Activated T-cell treated with anti-CD3 and anti-CD28 coated beads, Interleukin-2, amount 50 U/mL, for 4 hours (primary cell): Measurements from ENCODE around the gene POF1B. TPM values are rescaled to one million over a fixed set of nuclear protein-coding genes. Genes with fewer than 3 reads are reported as not detected.
"Not testable (repeated sequence)": the region's sequence is repeated elsewhere in the genome, so short reads cannot be mapped to it uniquely, and the experiment has no call there.

Experiments
- ATAC-seq, 2 donors: fragments of 200-7000 bp; cut with Tn5 transposase; one replicate each; pipeline ENCODE4 v1.10.0; 2021
- DNase-seq: peaks from one replicate; pipeline ENCODE4 v3.0.0-alpha.2; 2020
- H3K27me3 Mint-ChIP-seq: one replicate; pipeline ENCODE4 v1.8.0; 2021; ENCODE audit warnings: low read depth, mixed read lengths
- H3K36me3 Mint-ChIP-seq: one replicate; pipeline ENCODE4 v1.8.0; 2022; ENCODE audit warnings: mixed read lengths; ENCODE audit not compliant: insufficient read depth
- H3K4me1 Mint-ChIP-seq: one replicate; pipeline ENCODE4 v1.8.0; 2021; ENCODE audit warnings: low read depth, mixed read lengths
- H3K4me3 Mint-ChIP-seq: one replicate; pipeline ENCODE4 v1.8.0; 2021; ENCODE audit warnings: mild to moderate bottlenecking, moderate library complexity, mixed read lengths
- H3K9me3 Mint-ChIP-seq: one replicate; pipeline ENCODE4 v1.8.0; 2021; ENCODE audit warnings: mixed read lengths
- total RNA-seq, 3 donors: library from RNA; stranded (reverse); gene quantifications; one replicate each; pipeline ENCODE4 v1.2.1, GENCODE V29; 2021

Gene POF1B, protein sequence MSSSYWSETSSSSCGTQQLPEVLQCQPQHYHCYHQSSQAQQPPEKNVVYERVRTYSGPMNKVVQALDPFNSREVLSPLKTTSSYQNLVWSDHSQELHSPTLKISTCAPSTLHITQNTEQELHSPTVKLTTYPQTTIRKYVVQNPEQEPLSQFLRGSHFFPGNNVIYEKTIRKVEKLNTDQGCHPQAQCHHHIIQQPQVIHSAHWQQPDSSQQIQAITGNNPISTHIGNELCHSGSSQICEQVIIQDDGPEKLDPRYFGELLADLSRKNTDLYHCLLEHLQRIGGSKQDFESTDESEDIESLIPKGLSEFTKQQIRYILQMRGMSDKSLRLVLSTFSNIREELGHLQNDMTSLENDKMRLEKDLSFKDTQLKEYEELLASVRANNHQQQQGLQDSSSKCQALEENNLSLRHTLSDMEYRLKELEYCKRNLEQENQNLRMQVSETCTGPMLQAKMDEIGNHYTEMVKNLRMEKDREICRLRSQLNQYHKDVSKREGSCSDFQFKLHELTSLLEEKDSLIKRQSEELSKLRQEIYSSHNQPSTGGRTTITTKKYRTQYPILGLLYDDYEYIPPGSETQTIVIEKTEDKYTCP
- under 1 TPM in 2 of 3 donors, not detected in 1; 0.08 to 0.10 TPM for total RNA-seq

DNA sequence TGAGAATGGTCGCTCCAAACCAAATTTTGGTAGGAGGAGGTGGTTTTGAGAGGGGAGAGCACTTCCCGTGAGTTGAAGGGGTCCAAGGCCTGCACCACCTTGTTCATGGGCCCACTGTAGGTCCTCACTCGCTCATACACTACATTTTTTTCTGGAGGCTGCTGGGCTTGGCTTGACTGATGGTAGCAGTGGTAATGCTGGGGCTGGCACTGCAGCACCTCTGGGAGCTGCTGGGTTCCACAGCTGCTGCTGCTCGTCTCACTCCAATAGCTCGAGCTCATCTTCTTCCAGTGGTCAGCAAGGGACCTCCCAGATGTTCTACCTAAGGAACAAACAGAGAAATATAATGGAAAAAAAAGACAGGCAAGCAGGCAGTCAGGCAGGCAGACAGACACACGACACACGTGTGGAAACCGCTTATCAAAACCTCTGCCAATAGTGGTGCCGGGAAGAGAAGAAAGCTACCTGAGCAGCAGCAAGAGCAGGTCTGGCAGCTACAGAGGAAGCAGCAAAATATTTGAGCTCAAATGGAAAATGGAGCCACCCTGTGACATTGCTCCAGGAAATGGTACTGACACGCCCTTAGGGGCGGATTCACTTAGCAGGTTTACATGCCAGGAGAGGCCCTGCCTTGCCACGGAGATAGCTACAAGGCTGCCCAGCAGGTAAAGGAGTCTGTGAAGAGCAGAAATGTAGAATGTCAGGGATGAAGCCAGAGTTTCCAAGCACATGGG lies at the start of gene POF1B:
POF1B (minus strand) TSS at position 492 of the 734 bp plus-strand sequence; CDS start at position 281, 211 bp downstream.
- H3K36me3 Mint-ChIP-seq, result no peaks in the 10 kb centered on the region
- no peaks in the 10 kb centered on the region for H3K27me3 Mint-ChIP-seq
- ATAC-seq, result no peak
- H3K4me3 Mint-ChIP-seq, result no peak within 1 kb of the TSS
- no peaks in the 10 kb centered on the region for H3K9me3 Mint-ChIP-seq
- DNase-seq, result no peak
- no peaks in the 10 kb centered on the region for H3K4me1 Mint-ChIP-seq

DNA sequence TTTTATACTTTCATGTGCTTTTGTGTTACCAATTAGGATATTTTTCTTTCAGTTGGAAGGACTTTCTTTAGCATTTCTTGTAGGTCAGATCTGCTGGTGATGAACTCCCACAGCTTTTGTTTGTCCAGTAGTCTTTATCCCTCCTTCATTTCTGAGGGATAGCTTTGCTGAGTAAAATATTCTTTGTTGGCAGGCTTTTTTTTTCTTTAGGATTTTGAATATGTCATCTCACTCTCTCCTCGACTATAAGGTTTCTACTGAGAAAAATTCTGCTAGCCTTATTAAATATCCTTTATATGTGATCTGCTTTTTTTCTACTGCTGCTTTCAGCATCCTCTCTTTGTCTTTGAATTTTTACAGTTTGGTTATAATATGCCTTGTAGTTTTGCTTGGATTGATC lies 49.6 kb upstream of the POF1B start:
- H3K4me3 Mint-ChIP-seq, result no peak overlapping the region
- DNase-seq, result no peak
- ATAC-seq, result no peak
- H3K9me3 Mint-ChIP-seq, result peaks cover 8% of the 10 kb centered on the region
- H3K27me3 Mint-ChIP-seq, result no peaks in the 10 kb centered on the region
- H3K4me1 Mint-ChIP-seq, result no peaks in the 10 kb centered on the region
- H3K36me3 Mint-ChIP-seq, result no peaks in the 10 kb centered on the region

DNA sequence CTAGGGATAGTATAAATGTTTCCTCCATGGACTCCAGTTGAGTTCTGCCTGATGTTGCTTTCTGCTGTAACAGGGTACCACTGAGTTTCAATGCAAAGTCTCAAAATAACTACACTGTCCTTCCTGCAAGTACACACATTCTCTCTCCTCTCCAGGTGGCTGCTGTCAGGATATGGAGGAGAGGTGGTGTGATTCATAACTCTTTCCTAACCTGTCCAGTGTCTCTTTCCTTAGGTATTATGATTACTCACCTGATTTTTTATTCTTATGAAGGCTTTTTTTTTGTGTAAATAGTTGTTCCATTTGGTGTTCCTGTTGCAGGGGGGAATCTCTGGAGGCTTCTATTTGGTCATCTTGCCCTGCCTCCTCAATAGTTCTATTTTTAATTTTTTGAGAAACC lies 39.8 kb upstream of the POF1B start:
- no peak overlapping the region for H3K4me3 Mint-ChIP-seq
- no peaks in the 10 kb centered on the region for H3K36me3 Mint-ChIP-seq
- ATAC-seq, result no peak
- DNase-seq, result no peak
- H3K27me3 Mint-ChIP-seq, result no peaks in the 10 kb centered on the region
- H3K4me1 Mint-ChIP-seq, result no peaks in the 10 kb centered on the region
- peaks cover 6% of the 10 kb centered on the region for H3K9me3 Mint-ChIP-seq

DNA sequence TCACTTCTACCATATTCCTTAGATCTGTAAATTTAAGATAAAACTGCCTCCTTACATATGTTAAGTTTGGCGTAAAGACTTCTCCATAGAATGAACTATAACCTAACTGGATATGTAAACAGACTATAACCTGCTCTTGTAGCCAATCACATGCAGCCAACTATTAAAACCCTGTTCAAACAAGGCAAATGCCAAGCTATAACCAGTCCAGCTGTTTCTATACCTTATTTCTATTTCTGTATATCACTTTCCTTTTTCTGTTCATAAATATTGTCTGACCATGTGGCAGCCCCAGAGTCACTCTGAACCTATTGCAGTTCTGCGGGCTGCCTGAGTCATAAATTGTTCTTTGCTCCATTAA lies 12.4 kb upstream of the POF1B start:
- DNase-seq (no peak), ATAC-seq (no peak)
- H3K27me3 Mint-ChIP-seq, result no peaks in the 10 kb centered on the region
- H3K9me3 Mint-ChIP-seq, result no peaks in the 10 kb centered on the region
- H3K4me3 Mint-ChIP-seq, result no peak overlapping the region
- H3K36me3 Mint-ChIP-seq, result no peaks in the 10 kb centered on the region
- no peaks in the 10 kb centered on the region for H3K4me1 Mint-ChIP-seq

DNA sequence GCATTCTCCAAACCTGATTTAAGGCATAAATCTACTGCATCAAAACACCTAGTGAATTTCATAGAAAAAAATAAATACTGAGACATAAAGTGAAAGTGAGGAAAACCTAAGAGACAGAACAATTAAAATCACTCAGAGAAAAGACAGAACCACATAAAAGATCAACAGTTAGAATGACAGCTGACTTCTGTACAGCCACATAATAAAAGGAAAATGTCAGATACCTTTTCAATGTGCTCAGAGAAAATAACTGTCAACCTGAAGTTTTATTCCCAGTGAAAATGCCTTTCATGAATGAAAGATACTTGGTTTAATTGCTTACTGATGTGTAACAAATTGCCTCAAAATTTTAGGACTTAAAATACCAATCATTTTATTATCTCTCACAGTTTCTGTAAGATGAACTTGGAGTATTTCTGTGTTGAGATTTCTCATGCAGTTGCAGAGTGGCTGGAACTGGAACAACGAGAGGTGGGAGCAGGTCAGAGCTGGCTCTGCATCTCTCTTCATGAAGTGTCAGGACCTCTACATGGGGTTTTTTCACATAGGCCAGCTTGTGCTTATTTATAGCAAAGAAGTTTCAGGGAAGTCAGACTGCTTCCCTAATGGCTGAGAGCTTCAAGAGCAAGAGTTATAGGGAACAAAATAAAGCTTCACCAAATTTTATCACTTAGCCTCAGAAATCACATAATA lies 11.9 kb upstream of the POF1B start:
- no peak for ATAC-seq
- no peaks in the 10 kb centered on the region for H3K36me3 Mint-ChIP-seq
- H3K4me1 Mint-ChIP-seq, result no peaks in the 10 kb centered on the region
- no peaks in the 10 kb centered on the region for H3K27me3 Mint-ChIP-seq
- DNase-seq, result no peak
- no peak overlapping the region for H3K4me3 Mint-ChIP-seq
- no peaks in the 10 kb centered on the region for H3K9me3 Mint-ChIP-seq

DNA sequence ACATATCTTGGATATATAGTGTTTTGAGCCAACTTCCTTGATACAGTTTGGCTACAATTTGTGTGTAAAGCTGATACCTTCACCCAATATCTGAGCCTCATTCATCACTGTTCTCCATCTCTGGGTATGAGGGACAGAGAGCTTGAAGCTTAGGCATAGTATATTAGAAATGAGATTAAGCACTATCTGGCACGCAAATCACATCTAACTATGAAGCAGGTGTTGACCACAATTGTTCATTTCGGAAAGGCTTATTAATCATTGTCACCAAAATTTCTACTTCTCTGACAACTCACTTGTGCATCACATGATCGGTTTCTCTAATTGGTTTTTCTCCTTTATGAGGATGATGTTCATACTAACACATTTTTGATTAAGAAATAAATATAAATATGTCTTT lies 2.1 kb upstream of the POF1B start:
- Mint-ChIP-seq H3K36me3 (no peaks in the 10 kb centered on the region), H3K4me1 (no peaks in the 10 kb centered on the region), H3K27me3 (no peaks in the 10 kb centered on the region), H3K4me3 (no peak overlapping the region), H3K9me3 (no peaks in the 10 kb centered on the region)
- no peak for ATAC-seq
- no peak for DNase-seq

DNA sequence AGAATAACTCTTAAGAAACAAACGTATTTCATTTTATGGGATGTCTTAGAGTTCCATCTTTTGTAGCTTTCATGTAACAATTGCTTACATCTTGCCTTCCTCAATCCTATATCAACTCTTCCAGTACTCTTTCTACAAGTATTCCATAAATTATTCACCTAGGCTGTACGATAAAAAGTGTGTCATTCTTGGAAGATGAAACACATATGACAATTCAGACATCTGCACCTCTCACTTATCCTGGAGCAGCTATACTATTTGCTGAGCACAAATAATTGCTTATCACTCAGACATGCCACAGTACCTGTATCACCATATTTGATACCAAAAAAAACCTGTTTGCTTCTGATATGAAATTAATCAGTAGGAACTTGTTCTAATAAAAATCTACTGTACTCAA lies 1.0 kb downstream of the POF1B start:
- Mint-ChIP-seq H3K36me3 (no peaks in the 10 kb centered on the region), H3K27me3 (no peaks in the 10 kb centered on the region), H3K4me1 (no peaks in the 10 kb centered on the region), H3K9me3 (no peaks in the 10 kb centered on the region), H3K4me3 (no peak overlapping the region)
- ATAC-seq, result no peak
- no peak for DNase-seq

DNA sequence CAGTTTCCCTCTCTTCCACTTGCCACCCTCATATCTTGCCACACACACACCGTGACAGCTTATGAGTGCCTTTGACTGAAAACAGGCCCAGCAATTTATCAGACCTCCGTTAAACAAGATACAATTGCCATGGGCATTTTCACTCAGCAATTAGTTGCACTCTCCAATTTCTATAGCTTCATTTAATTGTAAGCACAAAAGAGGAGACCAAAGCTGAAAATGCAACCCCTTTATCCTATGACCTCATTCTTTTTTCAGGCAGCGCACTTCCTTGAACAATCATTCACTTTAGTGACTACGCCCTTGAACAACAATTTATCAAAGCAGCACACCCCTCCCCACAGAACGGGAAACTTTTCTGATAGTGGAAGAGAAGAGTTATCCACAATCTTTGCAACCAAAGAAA lies 4.1 kb downstream of the POF1B start:
- no peak for DNase-seq
- no peak for ATAC-seq
- no peaks in the 10 kb centered on the region for H3K27me3 Mint-ChIP-seq
- H3K4me3 Mint-ChIP-seq, result no peak overlapping the region
- H3K36me3 Mint-ChIP-seq, result no peaks in the 10 kb centered on the region
- H3K4me1 Mint-ChIP-seq, result no peaks in the 10 kb centered on the region
- no peaks in the 10 kb centered on the region for H3K9me3 Mint-ChIP-seq

DNA sequence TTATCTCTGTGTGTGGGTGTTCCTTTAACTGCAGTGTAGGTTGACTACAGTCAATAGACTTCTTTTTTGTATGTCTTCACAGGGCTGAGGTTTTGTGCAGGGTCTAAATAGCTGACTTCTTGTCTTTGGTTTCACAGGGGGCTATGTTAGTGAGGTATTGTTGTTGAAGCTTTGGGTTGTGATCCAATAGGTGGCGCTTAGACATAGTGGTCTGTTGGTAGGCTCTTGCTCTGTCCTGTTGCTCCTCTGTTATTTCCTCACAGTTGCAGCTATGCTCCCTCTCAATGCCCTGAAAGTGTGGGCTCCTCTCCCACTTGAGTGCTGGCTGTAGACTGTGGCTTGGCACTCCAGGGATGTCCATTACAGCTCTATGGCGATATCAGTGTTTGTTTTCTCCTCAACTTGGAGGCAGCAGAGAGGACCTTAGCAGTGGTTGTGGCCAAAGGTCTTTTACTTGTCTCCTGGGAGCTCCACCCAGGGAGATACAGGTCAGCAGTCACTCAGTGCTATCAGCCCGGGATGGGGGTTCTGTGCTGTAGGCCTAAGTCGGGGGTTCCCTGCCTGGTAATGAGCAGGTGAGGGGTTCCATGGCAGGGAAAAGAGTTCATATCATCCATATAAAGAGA lies 14.0 kb downstream of the POF1B start:
- Mint-ChIP-seq H3K9me3 (no peaks in the 10 kb centered on the region), H3K27me3 (no peaks in the 10 kb centered on the region), H3K36me3 (no peaks in the 10 kb centered on the region), H3K4me3 (no peak overlapping the region), H3K4me1 (no peaks in the 10 kb centered on the region)
- no peak for DNase-seq
- no peak for ATAC-seq

DNA sequence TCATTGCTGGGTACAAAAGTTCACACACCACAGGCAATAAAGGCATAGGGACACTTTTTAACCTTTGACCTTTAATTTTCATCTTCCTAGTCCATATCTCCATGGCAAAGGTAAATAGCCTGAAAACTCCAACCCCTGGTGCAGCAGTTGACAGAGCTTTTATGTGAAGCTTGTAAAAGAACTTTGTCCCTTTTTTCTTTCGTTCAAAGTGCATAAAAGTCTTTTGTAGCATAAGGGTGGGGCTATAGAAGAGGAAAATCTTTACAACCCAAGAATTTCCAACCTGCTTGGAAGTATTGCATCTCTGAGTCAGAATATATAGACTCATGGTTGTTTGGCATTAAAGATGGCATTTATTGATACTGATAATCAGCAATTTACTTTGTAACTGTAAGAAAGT lies 20.4 kb downstream of the POF1B start:
- no peak for ATAC-seq
- no peaks in the 10 kb centered on the region for H3K4me1 Mint-ChIP-seq
- H3K27me3 Mint-ChIP-seq, result no peaks in the 10 kb centered on the region
- H3K36me3 Mint-ChIP-seq, result no peaks in the 10 kb centered on the region
- H3K9me3 Mint-ChIP-seq, result peaks cover 5% of the 10 kb centered on the region
- H3K4me3 Mint-ChIP-seq, result no peak overlapping the region
- DNase-seq, result no peak

DNA sequence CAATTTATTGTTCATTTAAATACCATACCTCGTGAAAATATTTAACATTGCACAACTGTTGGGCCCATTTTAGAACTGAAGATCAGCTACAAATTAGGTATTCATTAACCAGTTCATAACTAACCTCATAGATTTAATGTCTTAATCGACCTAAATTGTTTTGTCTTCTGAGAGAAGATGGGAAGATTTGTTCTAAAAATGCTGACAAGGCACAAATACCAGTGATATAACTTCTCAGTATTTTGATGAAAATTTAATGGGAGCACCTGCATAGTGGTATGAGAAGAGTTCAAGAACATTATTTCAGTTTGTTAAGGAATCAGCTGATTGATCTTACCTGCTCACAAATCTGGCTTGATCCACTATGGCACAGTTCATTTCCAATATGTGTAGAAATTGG lies 33.9 kb downstream of the POF1B start:
- Mint-ChIP-seq H3K27me3 (no peaks in the 10 kb centered on the region), H3K9me3 (no peaks in the 10 kb centered on the region), H3K4me1 (no peaks in the 10 kb centered on the region), H3K4me3 (no peak overlapping the region), H3K36me3 (no peaks in the 10 kb centered on the region)
- no peak for DNase-seq
- ATAC-seq, result no peak

DNA sequence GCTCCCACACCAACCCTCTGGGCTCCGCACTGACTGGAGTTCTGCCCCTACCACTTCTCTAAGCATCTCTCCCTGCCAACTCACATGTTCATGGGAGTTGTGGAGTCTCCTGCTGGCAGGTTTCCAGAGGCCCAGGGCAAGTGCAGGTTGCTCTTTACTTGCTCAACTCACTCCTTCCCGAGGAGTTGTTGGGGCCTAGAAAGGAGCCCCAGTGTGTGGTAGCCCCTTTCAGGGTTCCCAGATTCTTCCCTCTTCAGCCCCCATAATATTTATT lies 52.5 kb downstream of the POF1B start:
- no peaks in the 10 kb centered on the region for H3K36me3 Mint-ChIP-seq
- peaks cover 12% of the 10 kb centered on the region for H3K9me3 Mint-ChIP-seq
- ATAC-seq, result no peak
- no peaks in the 10 kb centered on the region for H3K4me1 Mint-ChIP-seq
- no peaks in the 10 kb centered on the region for H3K27me3 Mint-ChIP-seq
- no peak overlapping the region for H3K4me3 Mint-ChIP-seq
- DNase-seq, result no peak

DNA sequence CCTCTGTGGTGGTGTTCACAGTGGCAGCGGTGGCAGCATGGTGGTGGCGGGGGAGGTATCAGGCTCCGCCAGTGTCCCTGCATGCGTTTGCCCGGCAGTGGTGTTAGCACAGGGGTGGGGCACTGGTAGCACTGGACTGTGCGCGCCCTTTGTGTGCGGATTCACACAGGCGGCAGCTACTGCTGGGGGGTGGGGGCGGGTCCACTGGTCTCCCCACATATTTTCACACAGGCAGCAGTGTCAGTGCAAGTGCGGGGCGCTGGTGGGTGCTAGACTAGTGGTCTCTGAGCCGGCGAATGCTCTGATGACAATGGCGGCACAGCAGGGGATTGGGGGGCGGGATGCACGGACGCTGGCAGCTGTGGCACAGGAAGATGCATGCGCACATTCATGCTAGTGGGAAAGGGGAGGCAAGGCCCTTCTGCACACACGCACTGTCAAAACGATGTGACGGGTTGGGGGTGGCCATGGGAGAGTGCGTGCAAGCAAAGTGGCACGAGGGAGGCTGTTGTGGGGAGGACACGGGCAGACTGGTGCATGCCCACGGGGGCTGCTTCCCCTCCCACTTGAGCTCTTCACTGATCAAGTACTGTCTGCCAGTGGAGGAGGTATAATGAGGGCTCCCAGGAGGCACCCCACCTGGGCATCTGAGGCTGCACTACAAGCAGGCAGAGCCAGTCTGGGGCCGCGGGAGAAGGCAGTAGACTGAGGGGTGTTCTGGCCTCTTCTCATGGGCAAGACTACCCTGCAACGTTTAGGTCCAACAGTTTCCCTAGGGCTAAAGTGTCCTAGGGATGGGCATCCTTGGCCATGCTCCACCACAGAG lies 53.0 kb downstream of the POF1B start:
- no peaks in the 10 kb centered on the region for H3K4me1 Mint-ChIP-seq
- ATAC-seq (no peak), DNase-seq (peak; percentile 3)
- no peaks in the 10 kb centered on the region for H3K27me3 Mint-ChIP-seq
- H3K36me3 Mint-ChIP-seq, result no peaks in the 10 kb centered on the region
- no peak overlapping the region for H3K4me3 Mint-ChIP-seq
- H3K9me3 Mint-ChIP-seq, result peaks cover 12% of the 10 kb centered on the region

DNA sequence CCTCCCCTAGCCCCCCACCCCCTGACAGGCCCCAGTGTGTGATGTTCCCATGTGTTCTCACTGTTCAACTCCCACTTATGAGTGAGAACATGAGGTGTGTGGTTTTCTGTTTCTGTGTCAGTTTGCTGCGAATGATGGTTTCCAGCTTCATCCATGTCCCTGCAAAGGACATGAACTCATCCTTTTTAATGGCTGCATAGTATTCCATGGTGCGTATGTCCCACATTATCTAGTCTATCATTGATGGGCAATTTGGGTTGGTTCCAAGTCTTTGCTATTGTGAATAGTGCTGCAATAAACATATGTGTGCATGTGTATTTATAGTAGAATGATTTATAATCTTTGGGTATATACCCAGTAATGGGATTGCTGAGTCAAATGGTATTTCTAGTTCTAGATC lies 68.1 kb downstream of the POF1B start:
- not testable (repeated sequence) for H3K4me3 Mint-ChIP-seq, H3K27me3 Mint-ChIP-seq, H3K4me1 Mint-ChIP-seq, H3K36me3 Mint-ChIP-seq, H3K9me3 Mint-ChIP-seq, DNase-seq, ATAC-seq
